HG03575 (cell line): ENCODE measurements around the gene ANKRD13A.
"Not testable (repeated sequence)": the region's sequence is repeated elsewhere in the genome, so short reads cannot be mapped to it uniquely, and the experiment has no call there.

Experiments
- ATAC-seq: cut with Tn5 transposase; IDR thresholded peaks from one replicate; pipeline ENCODE4 v1.9.1; 2021; ENCODE audit not compliant: unreplicated experiment, insufficient number of reproducible peaks, low FRiP score; ENCODE audit errors: extremely low read depth

The ANKRD13A gene

GRCh38 chr12:110068654-110069053 lies 69.4 kb downstream of the ANKRD13A start:
- no peak for ATAC-seq

GRCh38 chr12:110071504-110071903 lies 72.3 kb downstream of the ANKRD13A start:
- no peak for ATAC-seq

- no peak for ATAC-seq
Measured at GRCh38 chr12:110071967-110072366, 72.7 kb downstream of the ANKRD13A start.

- not testable (repeated sequence) for ATAC-seq
Measured at GRCh38 chr12:110072636-110073035, 73.4 kb downstream of the ANKRD13A start.

- ATAC-seq = no peak
Measured at GRCh38 chr12:110073049-110073831, 74.0 kb downstream of the ANKRD13A start.

- ATAC-seq = no peak
Measured at GRCh38 chr12:110074089-110074488, 74.9 kb downstream of the ANKRD13A start.

GRCh38 chr12:110075880-110076279 lies 76.7 kb downstream of the ANKRD13A start:
- no peak for ATAC-seq

- no peak for ATAC-seq
Measured at GRCh38 chr12:110077800-110078199, 78.6 kb downstream of the ANKRD13A start.

- no peak for ATAC-seq
Measured at GRCh38 chr12:110079477-110080400, 80.5 kb downstream of the ANKRD13A start.

- ATAC-seq = no peak
Measured at GRCh38 chr12:110080410-110080809, 81.2 kb downstream of the ANKRD13A start.

GRCh38 chr12:110084314-110085015 lies 85.2 kb downstream of the ANKRD13A start:
- ATAC-seq = no peak

GRCh38 chr12:110088216-110088615 lies 89.0 kb downstream of the ANKRD13A start:
- ATAC-seq = not testable (repeated sequence)

- ATAC-seq = no peak
Measured at GRCh38 chr12:110088936-110089335, 89.7 kb downstream of the ANKRD13A start.
